ENCODE measurements around the gene PPP1R14B.

DNA sequence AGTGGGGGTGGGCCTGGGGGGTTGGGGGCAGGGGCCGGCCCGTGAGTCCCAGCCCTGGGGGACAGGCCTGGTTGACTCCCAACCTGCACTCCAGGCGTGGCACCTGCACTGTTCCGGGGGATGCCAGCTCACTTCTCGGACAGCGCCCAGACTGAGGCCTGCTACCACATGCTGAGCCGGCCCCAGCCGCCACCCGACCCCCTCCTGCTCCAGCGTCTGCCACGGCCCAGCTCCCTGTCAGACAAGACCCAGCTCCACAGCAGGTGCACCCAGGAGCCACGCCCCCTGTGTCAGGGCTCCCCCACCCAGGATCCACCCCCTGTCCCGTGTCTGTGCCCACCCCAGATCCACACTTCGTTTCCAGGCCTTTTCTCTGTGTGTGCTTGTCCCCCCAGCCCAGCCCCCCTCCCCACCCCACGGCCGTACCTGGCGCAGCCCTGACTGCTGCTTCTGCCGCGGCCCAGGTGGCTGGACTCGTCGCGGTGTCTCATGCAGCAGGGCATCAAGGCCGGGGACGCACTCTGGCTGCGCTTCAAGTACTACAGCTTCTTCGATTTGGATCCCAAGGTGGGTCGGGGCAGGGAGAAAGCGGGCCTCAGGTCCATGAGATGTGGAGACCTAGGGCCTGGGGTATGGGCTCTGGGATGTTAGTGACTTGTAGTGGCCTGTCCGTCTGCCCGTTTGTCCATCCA lies 35.4 kb downstream of the PPP1R14B start:
- TF ChIP-seq POLR2A (IDR thresholded peaks at IDR 0.05), result no peak
- TF ChIP-seq, protein P1, sequence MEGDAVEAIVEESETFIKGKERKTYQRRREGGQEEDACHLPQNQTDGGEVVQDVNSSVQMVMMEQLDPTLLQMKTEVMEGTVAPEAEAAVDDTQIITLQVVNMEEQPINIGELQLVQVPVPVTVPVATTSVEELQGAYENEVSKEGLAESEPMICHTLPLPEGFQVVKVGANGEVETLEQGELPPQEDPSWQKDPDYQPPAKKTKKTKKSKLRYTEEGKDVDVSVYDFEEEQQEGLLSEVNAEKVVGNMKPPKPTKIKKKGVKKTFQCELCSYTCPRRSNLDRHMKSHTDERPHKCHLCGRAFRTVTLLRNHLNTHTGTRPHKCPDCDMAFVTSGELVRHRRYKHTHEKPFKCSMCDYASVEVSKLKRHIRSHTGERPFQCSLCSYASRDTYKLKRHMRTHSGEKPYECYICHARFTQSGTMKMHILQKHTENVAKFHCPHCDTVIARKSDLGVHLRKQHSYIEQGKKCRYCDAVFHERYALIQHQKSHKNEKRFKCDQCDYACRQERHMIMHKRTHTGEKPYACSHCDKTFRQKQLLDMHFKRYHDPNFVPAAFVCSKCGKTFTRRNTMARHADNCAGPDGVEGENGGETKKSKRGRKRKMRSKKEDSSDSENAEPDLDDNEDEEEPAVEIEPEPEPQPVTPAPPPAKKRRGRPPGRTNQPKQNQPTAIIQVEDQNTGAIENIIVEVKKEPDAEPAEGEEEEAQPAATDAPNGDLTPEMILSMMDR (IDR thresholded peaks at IDR 0.05), result no peak
